Femur (tissue), 1 donor: ENCODE results near the gene CUBN.

Source experiments
- DNase-seq: peaks from one replicate; pipeline ENCODE4 v3.0.0-alpha.2; 2017

CUBN gene

DNA sequence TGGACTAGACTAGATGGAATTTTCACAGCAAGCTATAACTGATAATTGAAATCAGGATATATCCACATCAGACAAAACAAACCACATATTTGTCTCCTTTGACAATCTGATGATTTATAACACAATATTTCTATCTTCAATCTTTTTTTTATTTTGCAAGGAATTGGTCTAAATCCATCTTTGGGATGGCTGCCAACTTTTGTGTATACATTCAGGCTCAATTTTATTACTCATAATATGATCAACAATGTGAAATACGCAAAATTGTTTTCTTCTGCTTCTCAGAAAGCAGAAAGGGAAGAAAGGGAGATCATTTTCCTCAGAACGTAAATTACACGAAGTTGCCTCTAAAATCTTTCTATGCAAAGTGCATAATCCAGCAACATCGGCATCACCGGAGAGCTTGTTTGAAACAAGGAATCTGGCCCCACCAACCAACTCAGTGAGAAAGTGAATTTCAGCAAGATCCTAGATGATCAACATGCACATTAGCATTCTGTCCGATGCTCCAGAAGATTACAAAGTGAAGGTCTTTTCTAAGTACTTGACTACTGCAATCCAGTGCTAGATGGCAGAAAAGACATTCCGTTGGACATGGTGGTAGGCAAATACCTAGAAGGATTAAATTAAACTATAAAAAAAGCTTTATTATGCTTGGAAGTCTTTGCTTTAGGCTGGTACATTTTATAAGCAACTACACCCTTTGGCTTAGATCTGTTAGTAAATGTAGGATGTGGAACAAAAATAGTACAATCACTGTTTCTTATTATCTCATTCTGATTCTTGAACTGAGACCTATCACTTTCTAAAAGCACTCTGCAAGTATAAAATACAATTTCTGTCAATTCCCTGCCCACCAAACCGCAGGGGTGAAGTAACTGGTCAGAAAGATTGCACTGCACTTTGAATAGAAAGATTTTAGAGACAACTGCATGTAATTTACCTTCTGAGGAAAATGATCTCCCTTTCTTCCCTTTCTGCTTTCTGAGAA, 186.0 kb downstream of the CUBN start:
- DNase-seq = no peak

DNA sequence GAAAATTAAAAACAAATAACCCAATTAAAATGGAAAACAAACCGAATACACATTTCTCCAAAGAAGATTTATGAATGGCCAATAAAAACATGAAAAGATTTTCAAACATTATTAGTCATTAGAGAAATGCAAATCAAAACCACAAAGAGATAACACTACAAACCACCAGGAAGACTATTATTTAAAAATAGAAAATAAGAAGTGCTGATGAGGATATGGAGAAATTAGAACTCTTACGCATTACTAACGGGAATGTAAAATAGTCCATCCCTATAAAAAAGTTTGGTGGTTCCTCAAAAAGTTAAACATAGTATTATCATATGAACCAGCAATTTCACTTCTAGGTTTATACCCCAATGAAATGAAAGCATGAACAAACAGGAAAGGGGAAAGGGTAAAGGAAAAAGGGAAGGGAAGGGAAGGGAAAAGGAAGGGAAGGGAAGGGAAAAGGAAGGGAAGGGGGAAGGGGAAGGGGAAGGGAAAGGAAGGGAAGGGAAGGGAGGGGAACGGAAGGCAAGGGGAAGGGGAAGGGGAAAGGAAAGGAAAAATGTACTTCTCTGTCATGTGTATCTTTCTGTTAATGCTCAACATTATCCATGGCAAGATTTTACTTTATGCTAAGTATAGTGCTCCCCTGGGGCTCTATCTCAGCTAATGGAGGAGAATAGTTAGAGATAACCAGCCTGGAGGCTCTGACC, 187.1 kb downstream of the CUBN start:
- no peak for DNase-seq

DNA sequence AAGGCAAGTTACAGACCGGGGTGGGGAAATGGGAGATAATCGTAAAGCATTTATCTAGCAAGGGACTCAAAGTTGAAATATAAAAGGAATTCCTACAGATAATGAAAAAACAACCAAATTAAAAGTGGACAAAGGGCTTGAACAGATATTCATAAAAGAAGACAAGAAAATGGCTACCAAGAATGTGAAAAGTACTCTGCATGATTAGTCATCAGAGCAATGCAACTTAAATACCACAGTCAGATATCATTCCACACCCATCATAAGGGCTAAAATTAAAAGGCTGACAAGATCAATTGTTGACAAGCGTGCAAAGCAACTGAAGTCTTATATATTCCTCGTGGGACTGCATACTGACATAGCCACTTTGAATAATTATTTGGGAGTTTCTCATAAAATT, 187.7 kb downstream of the CUBN start:
- DNase-seq = no peak

DNA sequence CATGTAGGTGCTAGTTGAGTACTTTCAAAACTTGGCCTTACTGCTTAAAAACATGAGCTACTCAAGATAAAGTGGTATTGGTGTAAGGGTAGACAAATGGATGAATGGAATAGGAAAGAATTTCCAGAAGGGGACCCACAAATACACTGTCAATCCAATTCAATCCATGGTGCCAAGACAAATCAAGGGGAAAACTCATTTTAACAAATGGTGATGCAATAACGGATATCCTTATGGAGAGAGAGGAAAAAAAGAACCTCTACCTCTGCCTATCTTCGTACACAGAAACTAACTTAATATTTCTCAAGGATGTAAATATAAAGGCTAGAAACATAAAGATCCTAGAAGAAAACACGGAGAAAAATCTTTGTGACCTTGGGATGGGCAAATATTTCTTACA, 188.5 kb downstream of the CUBN start:
- DNase-seq = no peak

DNA sequence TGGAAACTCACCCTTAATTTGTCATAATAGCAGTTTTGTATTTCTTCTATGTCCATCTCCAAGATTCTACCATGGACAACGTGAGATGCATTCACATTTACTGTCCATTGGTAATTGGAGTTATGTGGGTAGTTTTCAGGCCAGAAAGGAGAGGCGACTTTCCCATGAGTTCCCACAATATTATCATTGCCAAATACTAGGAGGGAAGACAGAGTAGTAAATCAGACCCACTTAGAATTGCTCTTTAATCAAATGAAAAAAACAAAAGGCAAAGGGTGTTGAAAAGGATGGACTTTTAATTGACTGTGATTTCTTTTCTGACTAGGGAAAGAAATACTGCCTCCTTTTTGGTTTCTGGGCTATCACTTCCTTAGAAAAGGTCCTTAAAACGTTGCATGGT, 190.7 kb downstream of the CUBN start:
- no peak for DNase-seq

DNA sequence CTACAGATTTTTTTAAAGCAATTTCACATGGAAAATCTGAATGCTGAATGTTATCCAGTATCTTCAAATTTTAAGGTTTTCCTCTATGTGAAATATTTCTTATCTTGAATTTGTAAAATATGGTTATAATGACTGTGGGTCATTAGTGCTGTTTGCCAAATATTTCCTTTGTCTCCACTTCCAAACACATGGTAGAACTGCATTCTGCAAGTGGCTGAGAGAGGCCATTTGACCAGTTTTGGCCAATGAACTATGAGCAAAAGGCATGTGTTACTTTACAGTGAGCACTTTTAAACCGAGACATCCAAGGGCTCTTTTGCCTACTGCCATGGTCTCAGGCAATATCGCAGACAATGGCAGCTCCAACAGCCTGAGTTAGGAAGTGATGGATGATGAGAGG, 195.2 kb downstream of the CUBN start:
- no peak for DNase-seq

DNA sequence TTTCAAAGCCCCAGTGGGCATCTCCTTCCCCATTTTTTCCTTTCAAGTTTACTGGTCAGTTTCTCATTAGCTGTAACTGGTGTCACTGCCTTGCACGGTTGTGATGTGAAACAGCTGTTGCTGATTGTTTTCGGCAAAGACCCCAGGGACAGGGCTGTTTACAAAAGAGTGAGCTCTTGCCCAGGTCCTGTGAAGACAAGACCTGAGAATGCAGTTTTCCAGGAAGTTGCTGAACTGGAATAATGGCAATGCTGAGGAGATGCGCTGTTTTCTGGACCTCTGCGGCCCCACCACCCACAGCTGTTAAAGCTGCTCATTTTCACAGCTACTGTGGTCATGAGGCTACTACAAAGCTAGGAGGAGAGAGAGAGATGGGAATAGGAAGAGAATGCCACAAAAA, 195.8 kb downstream of the CUBN start:
- peak; percentile 47 for DNase-seq

DNA sequence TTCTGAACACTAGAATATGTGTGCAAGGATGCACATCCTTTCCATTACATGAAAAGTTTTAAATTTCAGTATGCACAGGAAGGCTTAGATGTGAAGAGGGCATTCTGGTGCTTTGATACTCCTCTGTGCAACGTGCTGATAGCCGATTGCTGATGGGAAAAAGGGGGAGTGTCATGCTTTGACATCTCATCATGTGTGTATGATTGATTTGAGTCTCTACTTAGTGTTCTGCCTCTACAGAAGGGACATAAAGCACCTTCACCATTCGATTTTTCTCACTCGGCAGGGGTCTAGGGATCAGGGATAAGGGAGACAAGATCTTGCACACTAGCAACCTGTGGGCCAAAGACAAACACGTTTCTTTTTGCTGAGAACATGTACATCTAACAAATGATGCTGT, 197.7 kb downstream of the CUBN start:
- DNase-seq = no peak

DNA sequence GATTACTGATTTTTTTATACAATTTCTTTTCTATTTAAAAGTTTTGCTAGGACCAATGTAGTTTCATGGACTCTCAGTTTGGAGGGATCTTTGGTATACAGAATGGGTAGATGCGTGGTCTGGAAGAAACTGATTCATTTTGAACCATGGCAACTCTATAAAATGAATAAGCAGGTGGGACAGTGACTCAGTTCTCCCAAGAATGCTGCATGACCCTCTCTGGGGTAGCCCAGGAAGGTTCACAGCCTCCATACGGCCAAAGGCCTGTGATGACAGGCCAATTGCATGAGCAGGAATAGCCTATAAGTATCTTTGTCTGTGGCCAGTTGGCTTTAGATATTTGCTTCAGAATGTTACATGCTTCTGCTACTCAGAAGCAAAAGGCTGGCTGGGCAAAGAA, 199.1 kb downstream of the CUBN start:
- no peak for DNase-seq

DNA sequence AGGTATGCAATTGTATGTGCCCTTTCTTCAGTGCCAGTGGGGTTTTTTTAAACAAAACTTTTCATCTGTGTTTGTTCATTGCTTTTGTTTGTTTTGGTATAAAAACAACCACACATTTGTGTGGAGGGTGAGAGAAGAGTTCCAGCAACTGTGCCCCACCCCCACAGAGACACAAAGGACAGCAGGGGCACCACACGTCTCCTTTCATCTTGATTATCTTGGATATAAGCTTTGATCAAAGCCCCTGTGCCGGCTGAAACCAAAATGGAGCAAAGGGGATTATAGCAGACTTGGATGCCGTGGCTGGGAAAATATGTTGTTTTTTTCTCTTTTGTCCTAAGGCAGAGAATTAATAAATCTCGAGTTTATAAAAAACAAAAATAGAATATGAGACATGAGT, 200.5 kb downstream of the CUBN start:
- DNase-seq = no peak

DNA sequence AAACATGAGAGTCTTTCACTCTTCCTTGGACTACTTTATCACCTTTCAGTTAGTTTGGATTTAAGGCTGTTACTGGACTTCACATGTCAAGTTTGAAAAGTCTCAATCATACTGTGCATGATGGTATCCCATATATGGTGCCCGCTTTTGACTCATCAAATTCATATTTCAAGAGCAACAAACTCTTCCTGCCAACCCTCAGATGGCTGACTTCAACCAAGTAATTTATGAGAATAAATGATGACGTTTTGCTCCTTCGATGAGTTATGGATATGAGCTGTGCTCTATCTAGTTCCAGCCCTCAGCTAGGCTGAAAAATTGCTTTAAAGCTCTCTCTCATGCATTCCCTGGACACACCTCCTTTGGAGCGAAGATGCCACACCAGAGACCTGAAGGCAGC, 202.1 kb downstream of the CUBN start:
- DNase-seq = no peak

DNA sequence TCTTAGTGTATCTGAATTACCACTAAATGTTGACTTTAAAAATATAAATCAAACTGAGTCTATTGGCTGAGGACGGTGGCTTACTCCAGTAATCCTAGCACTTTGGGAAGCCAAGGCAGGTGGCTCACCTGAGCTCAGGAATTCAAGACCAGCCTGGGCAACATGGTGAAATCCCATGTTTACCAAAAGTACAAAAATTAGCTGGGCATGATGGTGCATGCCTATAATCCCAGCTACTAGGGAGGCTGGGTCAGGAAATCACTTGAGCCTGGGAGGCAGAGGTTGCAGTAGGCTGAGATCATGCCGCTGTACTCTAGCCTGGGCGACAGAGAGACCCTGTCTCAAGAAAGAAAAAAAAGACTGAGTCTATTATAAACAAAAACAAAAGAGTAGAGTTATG, 205.9 kb downstream of the CUBN start:
- no peak for DNase-seq

DNA sequence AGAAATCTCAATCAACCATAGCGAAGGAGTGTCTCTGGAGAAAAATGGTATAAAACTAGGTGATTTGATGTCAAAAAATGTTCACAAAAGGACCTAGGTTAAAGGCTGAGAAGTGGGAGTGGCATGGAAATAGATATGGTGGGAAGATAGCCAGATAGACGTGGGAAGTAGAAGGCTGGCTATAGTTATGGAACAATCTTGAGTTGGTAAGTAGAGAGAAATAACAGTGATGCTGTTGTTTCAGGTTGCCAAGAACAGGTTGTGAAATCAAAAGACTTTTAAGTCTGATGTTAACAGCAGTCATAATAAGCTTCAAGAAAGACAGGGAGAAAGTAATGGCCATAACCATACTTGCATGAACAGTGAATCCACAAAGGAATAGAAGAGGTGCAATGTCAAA, 206.3 kb downstream of the CUBN start:
- DNase-seq = no peak

DNA sequence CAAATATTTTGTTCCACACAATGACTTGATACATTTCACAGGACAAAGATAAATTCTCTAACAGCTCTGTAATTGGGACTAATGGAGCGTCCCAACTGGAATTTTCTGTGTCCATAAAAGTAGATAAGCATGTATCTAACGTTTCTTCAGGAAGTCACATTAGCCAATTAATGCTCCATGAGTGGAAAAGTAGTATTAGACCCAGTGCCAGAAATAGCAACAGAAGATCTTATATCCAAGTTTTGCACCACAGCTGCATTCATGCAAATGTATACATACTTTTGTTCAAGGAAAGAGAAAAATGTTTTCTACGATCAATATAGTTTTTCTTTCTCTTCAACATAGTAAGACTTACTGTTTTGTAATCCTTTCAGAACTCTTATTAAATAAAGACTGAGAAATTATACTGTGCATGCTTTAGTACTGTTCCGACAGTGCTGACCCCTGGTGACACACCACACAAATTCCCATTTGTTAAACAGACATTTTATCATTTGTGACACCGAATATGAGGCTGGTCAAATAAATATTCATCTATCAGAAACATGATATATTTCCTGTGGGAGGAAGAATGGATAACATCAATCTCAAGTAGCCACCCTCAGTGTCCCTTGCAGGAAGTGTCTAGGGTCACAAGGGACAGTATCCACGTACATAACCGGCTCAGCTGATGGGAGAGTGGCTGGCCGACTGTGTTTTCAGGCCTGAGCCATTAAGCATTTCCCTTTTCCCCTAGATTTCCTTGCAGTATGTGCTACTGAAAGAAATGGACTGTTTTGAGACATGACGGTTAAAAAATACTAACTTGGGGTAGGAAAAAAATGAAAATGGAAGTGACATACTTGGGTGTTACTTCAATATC, 210.3 kb downstream of the CUBN start:
- DNase-seq = no peak

DNA sequence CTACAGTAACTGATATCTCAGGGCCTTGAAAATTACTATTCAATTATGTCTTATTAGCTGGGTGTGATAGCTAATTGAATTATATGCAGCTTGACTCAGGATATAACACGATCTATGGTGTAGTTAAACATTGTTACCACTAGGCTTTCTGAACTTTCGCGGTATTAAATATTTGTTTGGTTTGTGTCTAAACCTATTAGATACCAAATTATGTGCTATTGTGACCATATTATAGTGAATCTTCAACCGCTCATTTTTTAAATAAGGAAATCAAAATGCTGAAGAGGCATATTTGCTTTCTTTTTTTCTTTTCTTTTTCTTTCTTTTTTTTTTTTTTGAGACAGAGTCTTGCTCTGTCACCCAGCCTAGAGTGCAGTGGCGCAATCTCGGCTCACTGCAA, 213.1 kb downstream of the CUBN start:
- no peak for DNase-seq

DNA sequence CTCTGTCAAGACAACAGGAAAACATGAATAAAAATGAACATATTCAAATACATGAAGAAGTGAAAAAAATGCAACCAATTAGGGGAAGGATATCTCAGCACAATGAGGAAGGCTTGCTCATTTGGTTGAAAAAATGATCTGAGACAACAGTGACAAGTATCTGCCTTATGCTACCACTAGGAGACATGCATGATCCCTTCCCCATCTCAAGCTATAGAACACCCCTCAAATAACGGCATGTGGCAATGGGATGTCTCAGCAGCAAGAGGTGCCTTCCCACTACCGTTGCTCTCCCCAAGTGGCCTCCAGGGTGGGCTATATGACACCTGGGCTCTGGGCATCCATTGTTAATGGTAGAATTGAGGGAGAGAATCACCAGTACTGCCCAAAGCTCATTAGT, 214.3 kb downstream of the CUBN start:
- no peak for DNase-seq

DNA sequence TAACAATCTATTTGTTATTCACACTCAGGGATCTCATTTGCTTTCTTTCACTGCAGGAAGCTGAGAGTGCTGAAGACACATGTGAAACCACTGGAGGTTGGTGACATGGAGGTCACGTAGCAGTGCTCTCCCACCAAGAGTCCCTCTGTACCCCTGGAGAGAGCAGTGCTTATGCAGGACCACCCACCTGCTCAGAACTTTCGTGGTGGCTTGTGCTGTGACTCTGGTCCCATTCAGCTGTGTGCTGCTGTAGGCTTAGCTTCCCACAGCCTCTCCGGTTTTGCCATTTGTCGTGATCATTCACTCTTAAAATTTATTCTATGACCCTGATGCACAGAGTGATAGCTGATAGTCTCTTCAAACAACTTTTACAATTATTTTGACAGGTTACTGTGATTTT, 216.3 kb downstream of the CUBN start:
- no peak for DNase-seq

DNA sequence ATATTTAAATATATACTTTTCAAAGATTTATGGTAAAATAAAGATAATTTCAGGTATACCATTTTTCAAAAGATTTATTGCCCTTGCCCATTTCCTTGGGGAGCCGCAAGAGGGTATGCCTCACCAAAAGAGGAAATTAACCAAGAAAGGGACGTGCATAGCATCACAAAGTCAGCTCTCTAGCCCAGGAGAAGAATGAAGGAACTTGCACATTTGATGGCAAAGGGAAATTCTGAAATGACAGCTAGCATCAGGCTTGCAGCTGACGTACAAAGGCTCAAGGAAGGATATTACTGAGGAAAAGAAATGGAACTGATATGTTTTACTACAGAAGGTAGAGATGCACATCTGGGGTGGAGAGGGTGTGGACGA, 218.8 kb downstream of the CUBN start:
- no peak for DNase-seq

DNA sequence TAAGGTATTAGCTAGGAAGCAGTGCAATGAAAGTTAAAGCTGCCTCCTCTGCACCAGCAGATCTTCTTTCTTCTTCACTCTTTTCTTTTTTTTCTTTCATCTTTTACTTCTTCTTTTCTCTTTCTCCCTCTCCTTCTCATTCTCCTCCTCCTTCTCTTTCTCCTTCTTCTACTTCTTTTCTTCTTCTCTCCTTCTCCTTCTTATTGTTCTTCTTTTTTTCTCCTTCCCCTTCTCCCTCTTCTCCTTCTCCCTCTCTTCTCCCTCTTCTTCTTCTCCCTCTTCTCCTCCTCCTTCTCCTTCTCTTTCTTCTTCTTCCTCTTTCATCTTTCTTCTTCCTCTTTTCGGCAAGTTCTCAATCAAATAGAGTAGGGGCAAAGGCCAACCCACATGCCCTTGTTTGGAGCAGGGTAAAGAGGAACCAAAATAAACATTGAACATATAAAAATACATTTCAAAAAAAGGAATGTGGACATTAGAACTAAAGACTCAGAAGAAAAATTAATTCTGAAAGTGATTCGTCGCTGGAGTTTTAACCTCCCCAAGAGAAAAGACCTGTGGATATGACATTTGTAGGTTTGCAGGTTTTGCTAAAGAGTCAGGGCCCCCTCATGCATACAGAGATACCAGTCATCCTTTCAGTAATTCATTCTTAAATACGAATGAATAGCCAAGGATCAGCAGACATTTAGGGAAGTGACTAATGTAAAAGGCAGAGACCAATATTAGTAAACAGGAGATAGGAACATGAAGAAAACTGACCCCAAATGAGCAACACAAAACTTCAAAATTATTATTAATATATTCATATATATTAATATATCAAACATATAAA, 219.4 kb downstream of the CUBN start:
- no peak for DNase-seq

DNA sequence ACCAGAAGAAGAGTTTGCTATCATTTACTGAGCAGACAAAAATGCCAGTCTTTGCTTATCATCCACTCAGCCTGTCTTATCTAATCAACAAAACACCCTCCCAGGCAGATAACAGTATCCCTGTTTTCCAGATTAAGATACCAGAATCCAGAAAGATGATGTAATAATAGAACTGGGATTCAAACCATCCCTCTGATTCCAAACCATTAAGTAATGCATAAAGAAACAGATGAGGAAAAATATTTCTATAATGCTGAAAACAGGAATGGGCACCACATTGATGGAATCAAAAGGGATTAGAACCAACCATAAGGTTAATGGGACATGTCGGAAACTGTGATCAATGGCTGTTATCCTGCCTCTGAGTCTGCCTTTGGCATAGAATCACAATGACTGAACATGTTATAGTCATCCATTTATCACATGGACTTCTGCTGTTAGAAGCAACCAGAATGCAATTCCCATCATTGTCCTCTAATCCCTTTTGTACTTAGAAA, 220.3 kb downstream of the CUBN start:
- no peak for DNase-seq

DNA sequence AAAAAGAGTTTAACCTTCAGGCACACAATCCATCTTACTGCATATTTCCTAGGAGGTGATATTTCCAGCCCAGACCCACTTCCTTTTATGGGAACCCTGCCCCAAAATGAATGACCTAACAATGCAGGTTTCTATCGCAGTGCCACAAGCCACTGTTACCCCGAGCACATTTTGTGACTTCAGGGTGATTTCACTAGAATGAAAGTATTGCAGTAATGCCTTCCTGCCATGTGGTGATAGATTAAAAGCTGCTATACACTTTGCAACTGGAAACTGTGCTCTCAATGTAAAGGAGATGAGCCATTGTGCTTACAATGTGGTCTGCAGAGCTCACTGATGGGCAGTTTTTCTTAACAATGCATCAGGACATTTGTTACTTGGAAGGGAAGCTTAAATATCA, 221.9 kb downstream of the CUBN start:
- no peak for DNase-seq

DNA sequence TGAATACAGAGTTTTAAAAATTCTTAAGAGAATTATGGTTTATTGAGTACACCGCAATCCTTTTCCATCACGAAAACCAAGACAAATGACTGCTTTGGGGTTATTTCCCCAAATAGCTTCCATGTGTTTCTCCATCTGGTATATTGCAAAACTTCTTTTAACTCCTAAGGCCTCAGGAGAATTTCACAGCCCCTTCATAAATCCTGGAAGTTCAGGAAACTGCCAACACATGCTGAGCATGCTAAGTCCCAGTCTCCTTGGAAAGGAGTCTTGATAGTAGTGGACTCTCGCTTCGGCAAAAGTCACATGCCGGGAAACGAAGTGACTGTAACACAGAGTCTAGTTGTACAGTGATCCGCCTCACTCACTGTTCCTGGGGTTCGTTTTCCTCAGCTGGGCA, 224.3 kb downstream of the CUBN start:
- DNase-seq = peak; percentile 58
